ENCODE results near the gene CDC45.

CDC45 gene

GRCh38 chr22:19495562-19496323, 16.0 kb downstream of the CDC45 start:
- no peak for DNase-seq (ENCODE audit: low spot score)

GRCh38 chr22:19496324-19496630, 16.6 kb downstream of the CDC45 start:
- no peak for DNase-seq (ENCODE audit: low spot score)

GRCh38 chr22:19497245-19497644, 17.5 kb downstream of the CDC45 start:
- DNase-seq (ENCODE audit: low spot score): no peak

DNA sequence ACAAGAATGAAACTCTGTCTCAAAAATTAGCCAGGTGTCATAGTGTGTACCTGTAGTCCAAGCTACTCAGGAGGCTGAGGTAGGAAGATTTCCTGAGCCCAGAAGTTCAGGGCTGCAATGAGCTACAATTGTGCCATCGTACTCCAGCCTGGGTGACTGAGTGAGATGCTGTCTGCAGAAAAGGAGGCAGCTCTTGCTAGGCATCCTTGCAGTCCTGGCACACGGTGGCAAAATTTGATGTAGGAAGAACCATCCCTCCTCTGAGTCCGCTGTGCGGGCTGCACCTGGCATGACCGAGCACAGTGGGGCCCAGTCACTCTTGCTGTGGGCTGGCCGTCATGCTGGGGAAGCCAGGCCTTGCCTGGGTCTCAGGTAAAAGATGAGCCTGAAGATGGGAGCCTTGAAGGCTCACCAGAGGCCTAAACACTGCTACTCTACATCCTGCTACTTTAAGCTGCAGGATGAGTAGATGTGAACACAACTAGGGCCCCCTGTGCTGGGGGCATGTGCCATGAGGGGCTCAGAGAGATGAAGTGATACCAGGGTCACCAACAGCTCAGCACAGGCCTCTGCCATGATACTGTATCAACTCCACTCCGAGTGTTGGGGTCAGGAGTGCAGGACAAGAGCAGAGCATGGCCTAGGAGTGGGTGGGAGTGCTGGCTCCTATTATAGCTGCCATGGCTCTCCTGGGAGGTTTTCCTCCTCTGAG, 18.6 kb downstream of the CDC45 start:
- DNase-seq (ENCODE audit: low spot score): no peak

DNA sequence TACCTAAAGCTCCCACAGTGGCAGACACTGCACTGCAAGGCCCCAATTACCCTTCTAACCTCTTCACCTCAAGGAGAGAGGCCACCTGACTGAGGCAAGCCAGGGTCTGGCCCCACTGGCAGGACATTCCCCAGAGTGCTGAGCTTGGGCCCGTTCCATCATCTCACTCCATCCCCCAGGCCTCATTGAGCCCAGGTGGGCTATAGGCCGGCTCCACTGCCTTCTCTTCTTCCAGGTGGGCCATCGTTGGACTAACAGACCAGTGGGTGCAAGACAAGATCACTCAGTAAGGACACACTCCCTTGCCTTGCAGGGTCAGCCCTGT, 19.1 kb downstream of the CDC45 start:
- no peak for DNase-seq (ENCODE audit: low spot score)

DNA sequence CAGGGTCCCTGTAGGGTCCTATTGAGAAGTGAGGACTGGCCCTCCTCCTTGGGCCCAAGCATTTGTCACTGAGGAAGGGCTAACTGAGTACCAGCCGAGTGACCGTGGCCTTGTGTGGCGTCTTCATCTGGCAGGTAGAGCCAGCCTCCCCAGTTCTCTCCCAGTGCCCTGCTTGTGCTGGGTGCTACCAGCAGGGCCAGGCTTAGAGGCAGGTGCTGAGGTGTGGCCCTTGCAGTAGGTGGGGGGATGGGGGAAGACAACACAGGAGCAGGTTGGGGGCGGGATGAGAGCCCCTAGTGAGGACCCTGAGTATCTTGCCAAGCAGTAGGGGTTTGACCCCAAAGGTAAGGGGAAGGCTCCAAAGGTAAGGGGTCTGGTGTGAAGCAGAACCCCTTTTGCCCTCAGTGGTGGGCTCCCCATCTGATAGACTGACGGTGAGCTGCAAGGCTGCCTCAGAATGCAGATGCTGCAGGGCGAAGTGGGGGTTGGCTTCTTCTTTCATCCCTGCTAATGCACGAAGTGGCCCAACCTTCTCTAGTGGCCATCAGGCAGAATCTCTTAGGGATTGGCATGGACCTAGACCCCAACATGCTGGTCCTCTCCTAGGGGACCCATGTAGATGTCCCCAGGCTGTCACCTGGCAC, 19.6 kb downstream of the CDC45 start:
- no peak for DNase-seq (ENCODE audit: low spot score)

DNA sequence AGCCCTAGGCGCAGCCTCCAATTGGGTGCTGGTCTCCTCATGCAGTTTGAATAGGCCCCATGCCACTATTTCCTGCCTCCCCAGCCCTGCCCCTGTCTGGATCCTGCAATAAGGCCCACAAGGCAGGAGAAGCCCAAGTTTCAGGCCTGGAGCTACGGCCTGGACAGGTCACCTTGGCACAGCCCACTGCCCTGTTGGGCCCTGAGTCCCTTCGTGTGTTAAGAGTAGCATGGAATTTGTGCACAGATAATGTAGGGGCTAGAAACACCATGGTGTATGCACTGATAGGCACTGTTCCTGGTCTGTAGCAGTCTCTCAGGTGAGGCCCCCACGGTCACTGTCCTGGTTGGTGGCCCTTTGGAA, 20.1 kb downstream of the CDC45 start:
- no peak for DNase-seq (ENCODE audit: low spot score)

GRCh38 chr22:19501897-19502447, 22.3 kb downstream of the CDC45 start:
- DNase-seq (ENCODE audit: low spot score): no peak

DNA sequence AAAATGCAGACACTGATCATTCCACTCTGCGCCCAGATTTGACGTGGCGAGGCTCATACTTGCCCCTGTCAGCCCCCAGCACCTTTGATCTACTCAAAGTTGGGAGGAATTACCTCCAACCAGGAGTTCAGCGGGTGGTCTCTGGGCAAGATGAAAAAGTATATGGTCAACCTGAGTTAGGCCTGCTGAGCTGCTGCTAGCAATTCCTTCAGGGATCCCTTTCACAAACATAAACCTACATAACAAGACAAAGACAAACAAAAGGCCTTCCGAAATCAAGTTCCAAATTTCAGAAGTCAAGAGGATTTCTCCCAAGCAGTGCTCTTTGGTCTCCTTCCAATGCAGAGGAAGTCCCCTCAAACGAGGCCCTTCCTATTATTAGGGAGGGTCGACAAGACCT, 23.6 kb downstream of the CDC45 start:
- DNase-seq (ENCODE audit: low spot score): no peak

- no peak for DNase-seq (ENCODE audit: low spot score)
Observed at GRCh38 chr22:19503869-19504268, 24.1 kb downstream of the CDC45 start.

GRCh38 chr22:19504900-19505734, 25.4 kb downstream of the CDC45 start:
- DNase-seq (ENCODE audit: low spot score): no peak

GRCh38 chr22:19505735-19506126, 26.0 kb downstream of the CDC45 start:
- DNase-seq (ENCODE audit: low spot score): no peak

GRCh38 chr22:19506212-19506611, 26.5 kb downstream of the CDC45 start:
- DNase-seq (ENCODE audit: low spot score): no peak

- no peak for DNase-seq (ENCODE audit: low spot score)
Observed at GRCh38 chr22:19507534-19507861, 27.8 kb downstream of the CDC45 start.

GRCh38 chr22:19508024-19508776, 28.5 kb downstream of the CDC45 start:
- DNase-seq (ENCODE audit: low spot score): no peak

GRCh38 chr22:19509191-19509590, 29.5 kb downstream of the CDC45 start:
- no peak for DNase-seq (ENCODE audit: low spot score)

GRCh38 chr22:19509923-19510322, 30.2 kb downstream of the CDC45 start:
- DNase-seq (ENCODE audit: low spot score): no peak

DNA sequence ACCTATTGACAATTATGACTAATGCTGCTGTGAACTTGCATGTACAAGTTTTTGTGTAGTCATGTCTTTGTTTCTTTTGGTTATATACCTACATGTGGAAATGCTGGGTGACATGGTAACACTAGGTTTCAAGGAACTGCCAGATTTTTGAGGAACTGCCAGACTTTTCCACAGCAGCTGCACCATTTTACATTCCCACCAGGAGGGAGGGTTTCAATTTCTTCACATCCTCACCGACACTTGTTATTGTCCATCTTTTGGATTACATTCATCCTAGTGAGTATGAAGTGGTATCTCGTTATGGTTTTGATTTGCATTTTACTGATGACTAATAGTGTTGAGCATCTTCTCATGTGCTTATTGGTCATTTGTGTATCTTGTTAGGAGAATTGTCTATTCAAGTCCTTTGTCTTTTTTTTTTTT, 31.2 kb downstream of the CDC45 start:
- no peak for DNase-seq (ENCODE audit: low spot score)

GRCh38 chr22:19513823-19514222, 34.1 kb downstream of the CDC45 start:
- DNase-seq (ENCODE audit: low spot score): no peak

DNA sequence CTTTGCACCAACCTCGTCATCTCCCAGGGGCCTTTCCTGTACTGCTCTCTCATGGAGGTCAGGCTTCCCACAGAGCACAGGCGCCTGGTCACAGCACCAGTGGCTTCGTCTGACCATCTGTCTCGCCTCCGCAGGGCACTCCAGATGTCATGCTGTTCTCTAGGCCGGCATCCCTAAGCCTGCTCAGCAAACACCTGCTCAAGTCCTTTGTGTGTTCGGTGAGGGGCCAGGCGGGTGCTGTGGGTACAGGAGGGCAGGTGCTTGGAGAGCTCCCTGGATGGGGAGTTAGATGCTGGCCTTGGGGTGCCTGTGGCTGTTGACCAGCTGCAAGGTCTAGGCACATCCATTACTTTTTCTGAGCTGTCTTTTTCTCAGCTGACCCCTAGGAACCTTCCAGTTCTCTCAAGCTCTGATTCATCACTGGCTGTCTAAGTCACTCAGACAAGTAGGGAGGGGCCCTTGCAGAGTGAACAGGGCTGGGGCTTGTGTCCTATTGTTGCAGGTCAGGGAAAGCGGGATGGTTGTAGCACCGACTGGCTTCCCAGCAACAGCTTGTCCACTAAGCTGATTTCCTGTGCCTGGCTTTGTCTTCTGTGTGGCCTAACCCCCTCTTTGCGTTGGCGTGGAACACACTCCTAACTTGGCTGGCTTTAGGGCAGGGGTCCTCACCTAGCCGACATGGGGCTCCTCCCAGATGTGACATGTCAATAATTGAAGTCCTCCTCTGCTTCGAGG, 35.3 kb downstream of the CDC45 start:
- DNase-seq (ENCODE audit: low spot score): no peak

All from LoVo (cell line).